IMR-90 (cell line): ENCODE results near the gene SLC15A1. TPM values are rescaled to one million over a fixed set of nuclear protein-coding genes. Genes with fewer than 3 reads are reported as not detected.

Experiments used
- ATAC-seq: fragments of 200-7000 bp; cut with Tn5 transposase; 2 replicates; pipeline ENCODE4 v1.9.1; 2020; ENCODE audit warnings: low read depth, mild to moderate bottlenecking, moderate library complexity
- BruUV-seq: library from RNA; stranded (reverse); fragments of 400-500 nt; replicated peaks from 2 replicates; lab custom pipeline; 2021; lab: Mats Ljungman, UMichigan
- CTCF ChIA-PET: fragments of 300-600 bp; formaldehyde crosslinking; extraction: SDS; loops from one replicate; lab custom pipeline; 2021; ENCODE audit warnings: antibody characterized with exemption; lab: Yijun Ruan, JAX
- POLR2A ChIA-PET: fragments of 300-600 bp; sonication (Branson Sonifier 250); formaldehyde crosslinking; loops from one replicate; lab custom pipeline; 2022; ENCODE audit warnings: antibody characterized with exemption; ENCODE audit not compliant: unreplicated experiment; lab: Charles Lee
- DNase-seq: peaks from one replicate; pipeline ENCODE4 v3.0.0; 2013
- H2AFZ ChIP-seq: replicated peaks from 2 replicates; pipeline ENCODE3; 2013; ENCODE audit warnings: low read length, mild to moderate bottlenecking; ENCODE audit not compliant: poor library complexity
- H2AK5ac ChIP-seq: 2 replicates; pipeline ENCODE4 v1.6.1; 2013; ENCODE audit warnings: low read depth, low read length, inconsistent platforms
- H2AK9ac ChIP-seq: replicated peaks from 2 replicates; pipeline ENCODE3; 2013; ENCODE audit warnings: mild to moderate bottlenecking, low read depth, low read length, moderate library complexity; ENCODE audit not compliant: poor library complexity
- H2BK120ac ChIP-seq: 2 replicates; pipeline ENCODE4 v1.6.1; 2013; ENCODE audit warnings: low read depth, low read length, inconsistent platforms
- H2BK15ac ChIP-seq: 3 replicates; pipeline ENCODE4 v1.6.1; 2013; ENCODE audit warnings: low read depth, low read length, inconsistent platforms
- H2BK20ac ChIP-seq: 2 replicates; pipeline ENCODE4 v1.6.1; 2013; ENCODE audit warnings: low read depth, mild to moderate bottlenecking, inconsistent platforms, low read length, moderate library complexity
- H2BK5ac ChIP-seq: 2 replicates; pipeline ENCODE4 v1.6.1; 2013; ENCODE audit warnings: mild to moderate bottlenecking, low read depth, low read length, inconsistent platforms; ENCODE audit not compliant: poor library complexity, severe bottlenecking
- H3K14ac ChIP-seq: replicated peaks from 2 replicates; pipeline ENCODE4 v1.6.1; 2013; ENCODE audit warnings: low read depth, low read length, inconsistent platforms
- H3K18ac ChIP-seq: 2 replicates; pipeline ENCODE4 v1.6.1; 2013; ENCODE audit warnings: low read depth, low read length, control low read depth
- H3K23ac ChIP-seq: 2 replicates; pipeline ENCODE4 v1.6.1; 2013; ENCODE audit warnings: low read depth, low read length, inconsistent platforms
- H3K27ac ChIP-seq: 2 replicates; pipeline ENCODE4 v1.5.1; 2013; ENCODE audit warnings: mild to moderate bottlenecking, control low read depth, low read length; ENCODE audit not compliant: insufficient read depth
- H3K27me3 ChIP-seq: 2 replicates; pipeline ENCODE4 v1.6.1; 2013; ENCODE audit warnings: low read length; ENCODE audit not compliant: control insufficient read depth, insufficient read depth
- H3K36me3 ChIP-seq: 2 replicates; pipeline ENCODE4 v1.6.1; 2013; ENCODE audit warnings: low read length, mixed read lengths; ENCODE audit not compliant: control insufficient read depth, insufficient read depth
- H3K4ac ChIP-seq: 2 replicates; pipeline ENCODE4 v1.6.1; 2013; ENCODE audit warnings: low read depth, low read length, inconsistent platforms
- H3K4me1 ChIP-seq: 2 replicates; pipeline ENCODE4 v1.6.1; 2013; ENCODE audit warnings: low read length, mixed read lengths; ENCODE audit not compliant: control insufficient read depth, insufficient read depth
- H3K4me2 ChIP-seq: 2 replicates; pipeline ENCODE4 v1.6.1; 2013; ENCODE audit warnings: low read depth, mild to moderate bottlenecking, control low read depth, low read length, moderate library complexity
- H3K4me3 ChIP-seq: 2 replicates; pipeline ENCODE4 v1.5.1; 2013; ENCODE audit warnings: low read depth, mild to moderate bottlenecking, control low read depth, low read length, moderate library complexity; ENCODE audit not compliant: insufficient read depth
- H3K56ac ChIP-seq: 2 replicates; pipeline ENCODE4 v1.6.1; 2013; ENCODE audit warnings: low read length, inconsistent platforms; ENCODE audit not compliant: insufficient read depth; ENCODE audit errors: extremely low read depth
- H3K79me1 ChIP-seq, 2 experiments: 2 replicates each; pipeline ENCODE4 v1.6.1; 2013; ENCODE audit warnings: low read length in 2 of 2, inconsistent platforms in 1 of 2, low read depth in 1 of 2
- H3K9ac ChIP-seq: 2 replicates; pipeline ENCODE4 v1.6.1; 2013; ENCODE audit warnings: low read depth, low read length, control low read depth
- H3K9me1 ChIP-seq: 2 replicates; pipeline ENCODE4 v1.6.1; 2013; ENCODE audit warnings: low read length, inconsistent platforms; ENCODE audit not compliant: insufficient read depth
- H3K9me3 ChIP-seq: 2 replicates; pipeline ENCODE4 v1.6.1; 2013; ENCODE audit warnings: low read length; ENCODE audit not compliant: control insufficient read depth, insufficient read depth
- H4K20me1 ChIP-seq: 2 replicates; pipeline ENCODE4 v1.6.1; 2013; ENCODE audit warnings: low read length, inconsistent platforms; ENCODE audit not compliant: insufficient read depth
- H4K5ac ChIP-seq: 2 replicates; pipeline ENCODE4 v1.6.1; 2013; ENCODE audit warnings: mild to moderate bottlenecking, low read depth, low read length, control low read depth
- H4K8ac ChIP-seq, 2 experiments: 2 replicates each; pipeline ENCODE4 v1.6.1; 2013; ENCODE audit warnings: low read depth in 2 of 2, low read length in 2 of 2, control low read depth in 1 of 2, inconsistent platforms in 1 of 2
- H4K91ac ChIP-seq: 2 replicates; pipeline ENCODE4 v1.6.1; 2013; ENCODE audit warnings: low read depth, low read length, inconsistent platforms; ENCODE audit not compliant: insufficient read depth
- BHLHE40 ChIP-seq: fragments of 150-350 bp; IDR thresholded peaks from 2 replicates; pipeline ENCODE4 v1.6.1; 2016; ENCODE audit warnings: mild to moderate bottlenecking, low read depth, low read length
- CEBPB ChIP-seq: IDR thresholded peaks from 2 replicates; pipeline ENCODE4 v1.6.1; 2012; ENCODE audit warnings: low read depth, low read length, improper control_type of control experiment
- CHD1 ChIP-seq: IDR thresholded peaks from 2 replicates; pipeline ENCODE4 v1.6.1; 2012; ENCODE audit warnings: low read depth, low read length, improper control_type of control experiment
- FOS ChIP-seq: fragments of 150-350 bp; IDR thresholded peaks from 2 replicates; pipeline ENCODE4 v1.6.1; 2016; ENCODE audit warnings: low read depth, low read length
- NFE2L2 ChIP-seq: fragments of 150-350 bp; IDR thresholded peaks from 2 replicates; pipeline ENCODE4 v1.6.1; 2016; ENCODE audit warnings: low read depth, mild to moderate bottlenecking, low read length
- RAD21 ChIP-seq: IDR thresholded peaks from 2 replicates; pipeline ENCODE4 v1.6.1; 2012; ENCODE audit warnings: low read length, improper control_type of control experiment
- SMC3 ChIP-seq: fragments of 150-350 bp; IDR thresholded peaks from 2 replicates; pipeline ENCODE4 v1.6.1; 2016; ENCODE audit warnings: low read depth, mild to moderate bottlenecking, antibody characterized with exemption, low read length, moderate library complexity
- WGBS, 2 experiments: methylation state at CpG; one replicate each; pipeline versions ENCODE4 v1.1.5 to v1.1.7; 2013; ENCODE audit warnings: missing lambda C conversion rate in 2 of 2; ENCODE audit not compliant: insufficient read length in 1 of 2; ENCODE audit errors: extremely low coverage in 2 of 2; 5-methylcytosine and 5-hydroxymethylcytosine counted together
- dilution Hi-C: fragments of 300-500 bp; cut with HindIII; formaldehyde crosslinking; loops from one replicate; pipeline ENCODE4 v1.14.3; 2018; ENCODE audit warnings: low sequenced_read_pairs; ENCODE audit not compliant: unreplicated experiment
- in situ Hi-C: fragments of 300-500 bp; cut with MboI; formaldehyde crosslinking; loops from 3 replicates; pipeline ENCODE4 v1.14.3; 2019; ENCODE audit warnings: low sequenced_read_pairs, inconsistent platforms, mixed read lengths
- intact Hi-C: fragments of 100-400 bp; cut with micrococcal nuclease; formaldehyde crosslinking; loops from 2 replicates; pipeline ENCODE4 v1.10.0; 2022
- polyA plus RNA-seq, 3 experiments: library from polyadenylated mRNA; depleted of rRNA; stranded (reverse); fragments of >200 nt; gene quantifications; 2 replicates each; pipeline ENCODE4 v1.2.3, GENCODE V29; 2012; ENCODE audit warnings: low replicate concordance in 1 of 3
- total RNA-seq: library from RNA; depleted of rRNA; stranded (reverse); fragments of >200 nt; gene quantifications from 2 replicates; pipeline ENCODE4 v1.2.3, GENCODE V29; 2012
- TF ChIP-seq, protein P1 (sequence below): fragments of 150-350 bp; IDR thresholded peaks from 2 replicates; pipeline ENCODE4 v1.6.1; 2016; ENCODE audit warnings: low read depth, mild to moderate bottlenecking, low read length, moderate library complexity, borderline replicate concordance
- TF ChIP-seq, protein P2 (sequence below): fragments of 150-350 bp; IDR thresholded peaks from 2 replicates; pipeline ENCODE4 v1.6.1; 2017; ENCODE audit warnings: mild to moderate bottlenecking, antibody characterized with exemption, low read length, low read depth
- TF ChIP-seq, protein P3 (sequence below): conservative IDR thresholded peaks from 2 replicates; pipeline ENCODE4 v1.5.1; 2012; ENCODE audit warnings: mild to moderate bottlenecking, low read depth, low read length, improper control_type of control experiment

SLC15A1 gene
- total and polyA plus RNA-seq, 2 of the 4 experiments (the other 2 are of a cell fraction), result not detected

DNA sequence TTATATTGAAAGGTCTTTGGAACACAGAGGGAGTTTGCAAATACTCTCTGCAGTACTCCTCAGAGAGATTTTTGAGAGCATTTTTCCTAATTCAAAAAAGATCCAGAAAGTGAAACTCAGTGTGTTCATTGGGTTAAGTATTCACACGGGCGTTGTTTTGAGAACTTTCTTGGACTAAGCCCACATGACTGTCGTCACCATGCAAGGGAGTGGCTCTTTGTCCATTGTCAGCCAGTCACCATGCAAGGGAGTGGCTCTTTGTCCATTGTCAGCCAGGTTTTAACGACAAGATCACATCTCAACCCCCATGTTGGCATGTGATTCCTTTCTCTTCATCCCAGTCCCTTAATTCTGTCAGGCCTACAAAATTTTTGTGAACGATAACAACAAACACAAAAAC, 94.3 kb downstream of the SLC15A1 start:
- WGBS, 2 experiments, result 60% methylated on average over 1 of the region's 5 CpGs; no CpG with 5 or more reads in 1 of the 2 experiments
- H2AK5ac ChIP-seq, result no peak overlapping the region; the same call in 1 of the 2 replicates
- in situ Hi-C loops (loop anchor here (5.0 to 25.0 kb wide), 3 partner anchors 211 to 796 kb away; partner anchors contain the start of gene FARP1), dilution Hi-C loops (loop anchor here (25.0 kb wide), 1 partner anchor 196 kb away; no protein-coding TSS in a partner anchor), intact Hi-C loops (no loop called here)
- H4K91ac ChIP-seq, result no peak overlapping the region
- H2BK20ac ChIP-seq, result no peak overlapping the region
- no peak overlapping the region for H4K8ac ChIP-seq
- H2AK9ac ChIP-seq, result no peak overlapping the region
- H3K9me3 ChIP-seq, result no peaks in the 10 kb centered on the region
- H3K27me3 ChIP-seq, result peaks cover 4% of the 10 kb centered on the region
- no peak for ATAC-seq
- ChIA-PET CTCF (no interaction called here), POLR2A (no interaction called here)
- H2BK5ac ChIP-seq, result no peak overlapping the region
- no peaks in the 10 kb centered on the region for H3K36me3 ChIP-seq
- H3K4ac ChIP-seq, result no peak overlapping the region
- H2BK120ac ChIP-seq, result no peak overlapping the region
- no peak overlapping the region for H3K4me2 ChIP-seq
- H3K79me1 ChIP-seq, result no peaks in the 10 kb centered on the region
- TF ChIP-seq, protein P1, sequence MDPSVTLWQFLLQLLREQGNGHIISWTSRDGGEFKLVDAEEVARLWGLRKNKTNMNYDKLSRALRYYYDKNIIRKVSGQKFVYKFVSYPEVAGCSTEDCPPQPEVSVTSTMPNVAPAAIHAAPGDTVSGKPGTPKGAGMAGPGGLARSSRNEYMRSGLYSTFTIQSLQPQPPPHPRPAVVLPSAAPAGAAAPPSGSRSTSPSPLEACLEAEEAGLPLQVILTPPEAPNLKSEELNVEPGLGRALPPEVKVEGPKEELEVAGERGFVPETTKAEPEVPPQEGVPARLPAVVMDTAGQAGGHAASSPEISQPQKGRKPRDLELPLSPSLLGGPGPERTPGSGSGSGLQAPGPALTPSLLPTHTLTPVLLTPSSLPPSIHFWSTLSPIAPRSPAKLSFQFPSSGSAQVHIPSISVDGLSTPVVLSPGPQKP, result no peak
- TF ChIP-seq, protein P2, sequence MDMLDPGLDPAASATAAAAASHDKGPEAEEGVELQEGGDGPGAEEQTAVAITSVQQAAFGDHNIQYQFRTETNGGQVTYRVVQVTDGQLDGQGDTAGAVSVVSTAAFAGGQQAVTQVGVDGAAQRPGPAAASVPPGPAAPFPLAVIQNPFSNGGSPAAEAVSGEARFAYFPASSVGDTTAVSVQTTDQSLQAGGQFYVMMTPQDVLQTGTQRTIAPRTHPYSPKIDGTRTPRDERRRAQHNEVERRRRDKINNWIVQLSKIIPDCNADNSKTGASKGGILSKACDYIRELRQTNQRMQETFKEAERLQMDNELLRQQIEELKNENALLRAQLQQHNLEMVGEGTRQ, result no peak
- TF ChIP-seq, protein P3, sequence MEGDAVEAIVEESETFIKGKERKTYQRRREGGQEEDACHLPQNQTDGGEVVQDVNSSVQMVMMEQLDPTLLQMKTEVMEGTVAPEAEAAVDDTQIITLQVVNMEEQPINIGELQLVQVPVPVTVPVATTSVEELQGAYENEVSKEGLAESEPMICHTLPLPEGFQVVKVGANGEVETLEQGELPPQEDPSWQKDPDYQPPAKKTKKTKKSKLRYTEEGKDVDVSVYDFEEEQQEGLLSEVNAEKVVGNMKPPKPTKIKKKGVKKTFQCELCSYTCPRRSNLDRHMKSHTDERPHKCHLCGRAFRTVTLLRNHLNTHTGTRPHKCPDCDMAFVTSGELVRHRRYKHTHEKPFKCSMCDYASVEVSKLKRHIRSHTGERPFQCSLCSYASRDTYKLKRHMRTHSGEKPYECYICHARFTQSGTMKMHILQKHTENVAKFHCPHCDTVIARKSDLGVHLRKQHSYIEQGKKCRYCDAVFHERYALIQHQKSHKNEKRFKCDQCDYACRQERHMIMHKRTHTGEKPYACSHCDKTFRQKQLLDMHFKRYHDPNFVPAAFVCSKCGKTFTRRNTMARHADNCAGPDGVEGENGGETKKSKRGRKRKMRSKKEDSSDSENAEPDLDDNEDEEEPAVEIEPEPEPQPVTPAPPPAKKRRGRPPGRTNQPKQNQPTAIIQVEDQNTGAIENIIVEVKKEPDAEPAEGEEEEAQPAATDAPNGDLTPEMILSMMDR, result no peak
- no peak for TF ChIP-seq RAD21
- TF ChIP-seq SMC3, result no peak
- TF ChIP-seq CEBPB, result no peak
- TF ChIP-seq BHLHE40, result no peak
- no peak for TF ChIP-seq NFE2L2
- no peak for TF ChIP-seq CHD1
- TF ChIP-seq FOS, result no peak
- no peak overlapping the region; the same call in 1 of the 2 replicates for H3K14ac ChIP-seq
- no peak overlapping the region for H3K9ac ChIP-seq
- no peak overlapping the region for H3K23ac ChIP-seq
- no peak overlapping the region for H2BK15ac ChIP-seq
- DNase-seq, result no peak
- no peak overlapping the region for H3K27ac ChIP-seq
- no peak overlapping the region for H4K5ac ChIP-seq
- no peak overlapping the region for H3K4me3 ChIP-seq
- H3K56ac ChIP-seq, result no peak overlapping the region
- no peaks in the 10 kb centered on the region for H3K4me1 ChIP-seq
- no peaks in the 10 kb centered on the region for H3K9me1 ChIP-seq
- no peak overlapping the region for H2AFZ ChIP-seq
- no peak overlapping the region for H3K18ac ChIP-seq
- no peaks in the 10 kb centered on the region for H4K20me1 ChIP-seq
- BruUV-seq, result no TSS peak
